PFSK-1 (cell line): ENCODE results near the gene LIF.

Experiments
- FOXP2 ChIP-seq: optimal IDR thresholded peaks from 2 replicates; pipeline ENCODE3; 2011; ENCODE audit warnings: borderline replicate concordance, control low read depth, inconsistent platforms; ENCODE audit not compliant: insufficient read depth; ENCODE audit errors: extremely low read length, extremely low read depth
- POLR2AphosphoS5 ChIP-seq: IDR thresholded peaks from 2 replicates; pipeline ENCODE4 v1.6.1; 2012; ENCODE audit warnings: low read depth, mild to moderate bottlenecking, control low read depth, low read length, moderate library complexity
- SIN3A ChIP-seq: IDR thresholded peaks from 2 replicates; pipeline ENCODE4 v1.6.1; 2012; ENCODE audit warnings: mild to moderate bottlenecking, low read length, moderate library complexity, borderline replicate concordance; ENCODE audit not compliant: insufficient read depth
- TAF1 ChIP-seq: IDR thresholded peaks from 2 replicates; pipeline ENCODE4 v1.6.1; 2012; ENCODE audit warnings: low read length, control low read depth, borderline replicate concordance; ENCODE audit not compliant: insufficient read depth
- TF ChIP-seq, protein P1 (sequence below), 2 experiments: IDR thresholded peaks; 2 replicates each; pipeline versions ENCODE4 v1.6.1 to v1.8.0; 2011 to 2012; ENCODE audit warnings: low read depth in 2 of 2, low read length in 2 of 2, control low read depth in 1 of 2, inconsistent platforms in 1 of 2, mild to moderate bottlenecking in 1 of 2, moderate library complexity in 1 of 2; ENCODE audit not compliant: insufficient read depth in 1 of 2

Gene LIF

DNA sequence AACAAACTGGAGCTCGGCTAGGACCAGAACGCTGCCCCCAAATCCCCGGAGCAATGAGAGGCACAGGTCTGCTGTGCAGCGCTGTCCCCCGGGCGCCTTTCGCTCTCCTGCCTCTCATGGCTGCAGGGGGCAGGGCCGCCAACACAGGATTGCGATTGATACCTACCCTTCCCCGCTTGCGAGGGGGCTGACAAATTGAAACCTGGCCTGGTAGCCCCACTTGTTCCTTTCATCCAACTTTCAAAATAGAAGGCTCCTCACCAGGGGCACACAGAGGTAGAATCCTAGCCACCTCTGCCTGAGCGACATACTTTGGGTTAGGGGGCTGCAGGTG is 43.4 kb upstream of the LIF start:
- TF ChIP-seq TAF1 (no peak), POLR2AphosphoS5 (no peak), FOXP2 (no peak), SIN3A (no peak)
- TF ChIP-seq, protein P1, sequence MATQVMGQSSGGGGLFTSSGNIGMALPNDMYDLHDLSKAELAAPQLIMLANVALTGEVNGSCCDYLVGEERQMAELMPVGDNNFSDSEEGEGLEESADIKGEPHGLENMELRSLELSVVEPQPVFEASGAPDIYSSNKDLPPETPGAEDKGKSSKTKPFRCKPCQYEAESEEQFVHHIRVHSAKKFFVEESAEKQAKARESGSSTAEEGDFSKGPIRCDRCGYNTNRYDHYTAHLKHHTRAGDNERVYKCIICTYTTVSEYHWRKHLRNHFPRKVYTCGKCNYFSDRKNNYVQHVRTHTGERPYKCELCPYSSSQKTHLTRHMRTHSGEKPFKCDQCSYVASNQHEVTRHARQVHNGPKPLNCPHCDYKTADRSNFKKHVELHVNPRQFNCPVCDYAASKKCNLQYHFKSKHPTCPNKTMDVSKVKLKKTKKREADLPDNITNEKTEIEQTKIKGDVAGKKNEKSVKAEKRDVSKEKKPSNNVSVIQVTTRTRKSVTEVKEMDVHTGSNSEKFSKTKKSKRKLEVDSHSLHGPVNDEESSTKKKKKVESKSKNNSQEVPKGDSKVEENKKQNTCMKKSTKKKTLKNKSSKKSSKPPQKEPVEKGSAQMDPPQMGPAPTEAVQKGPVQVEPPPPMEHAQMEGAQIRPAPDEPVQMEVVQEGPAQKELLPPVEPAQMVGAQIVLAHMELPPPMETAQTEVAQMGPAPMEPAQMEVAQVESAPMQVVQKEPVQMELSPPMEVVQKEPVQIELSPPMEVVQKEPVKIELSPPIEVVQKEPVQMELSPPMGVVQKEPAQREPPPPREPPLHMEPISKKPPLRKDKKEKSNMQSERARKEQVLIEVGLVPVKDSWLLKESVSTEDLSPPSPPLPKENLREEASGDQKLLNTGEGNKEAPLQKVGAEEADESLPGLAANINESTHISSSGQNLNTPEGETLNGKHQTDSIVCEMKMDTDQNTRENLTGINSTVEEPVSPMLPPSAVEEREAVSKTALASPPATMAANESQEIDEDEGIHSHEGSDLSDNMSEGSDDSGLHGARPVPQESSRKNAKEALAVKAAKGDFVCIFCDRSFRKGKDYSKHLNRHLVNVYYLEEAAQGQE (IDR thresholded peaks at IDR 0.05; ENCODE audit: insufficient read depth in 1 of 2, low read depth in 2 of 2, low read length in 2 of 2), result no peak

DNA sequence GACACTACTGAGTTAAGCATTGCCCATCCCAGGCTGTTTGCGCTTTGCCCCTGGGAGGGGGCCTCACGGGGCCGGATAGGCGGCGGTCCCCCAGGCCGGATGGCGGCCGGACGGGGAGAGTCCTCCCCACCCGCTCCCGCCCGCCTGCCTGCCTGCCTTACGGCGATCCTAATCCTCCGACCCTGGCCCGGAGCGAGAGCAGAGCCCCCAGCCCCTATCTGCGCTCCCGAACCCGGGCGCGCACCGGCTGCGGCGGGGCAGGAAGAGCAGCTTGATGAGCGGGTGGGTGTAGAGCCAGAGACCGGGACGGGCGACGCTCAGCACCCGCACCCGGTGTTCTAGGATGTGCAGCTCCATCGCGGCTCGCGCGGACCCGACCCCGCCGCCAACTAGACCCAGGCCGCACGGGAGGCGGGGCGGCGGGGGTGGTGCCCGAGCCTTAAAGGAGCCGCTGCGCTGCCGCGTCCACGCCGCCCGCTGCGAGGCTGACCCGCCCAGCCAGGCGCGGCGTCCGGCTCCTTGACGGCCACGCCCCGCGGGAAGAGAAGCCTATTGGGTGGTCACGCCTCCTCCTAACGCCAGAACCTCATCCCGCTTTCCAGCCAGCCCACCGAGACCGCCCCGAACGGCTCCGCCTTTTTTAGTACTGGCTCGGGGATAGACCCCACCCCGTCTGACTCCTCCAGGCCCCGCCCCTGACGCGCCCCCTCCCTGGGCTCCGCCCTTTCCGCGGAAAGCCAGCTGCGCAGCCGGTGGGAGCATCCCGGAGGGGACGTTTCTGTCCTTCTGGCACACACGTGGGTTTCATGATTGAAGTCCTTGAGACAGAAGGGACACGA is 42.8 kb upstream of the LIF start, which contains the start of gene CASTOR1:
Gene CASTOR1, minus strand, starts transcription at position 365 of the 839 bp plus-strand sequence. Its CDS starts 8 bp downstream, at position 357.
- no peak; the same call in 1 of the 2 replicates for TF ChIP-seq SIN3A
- TF ChIP-seq FOXP2, result peak; percentile 48

DNA sequence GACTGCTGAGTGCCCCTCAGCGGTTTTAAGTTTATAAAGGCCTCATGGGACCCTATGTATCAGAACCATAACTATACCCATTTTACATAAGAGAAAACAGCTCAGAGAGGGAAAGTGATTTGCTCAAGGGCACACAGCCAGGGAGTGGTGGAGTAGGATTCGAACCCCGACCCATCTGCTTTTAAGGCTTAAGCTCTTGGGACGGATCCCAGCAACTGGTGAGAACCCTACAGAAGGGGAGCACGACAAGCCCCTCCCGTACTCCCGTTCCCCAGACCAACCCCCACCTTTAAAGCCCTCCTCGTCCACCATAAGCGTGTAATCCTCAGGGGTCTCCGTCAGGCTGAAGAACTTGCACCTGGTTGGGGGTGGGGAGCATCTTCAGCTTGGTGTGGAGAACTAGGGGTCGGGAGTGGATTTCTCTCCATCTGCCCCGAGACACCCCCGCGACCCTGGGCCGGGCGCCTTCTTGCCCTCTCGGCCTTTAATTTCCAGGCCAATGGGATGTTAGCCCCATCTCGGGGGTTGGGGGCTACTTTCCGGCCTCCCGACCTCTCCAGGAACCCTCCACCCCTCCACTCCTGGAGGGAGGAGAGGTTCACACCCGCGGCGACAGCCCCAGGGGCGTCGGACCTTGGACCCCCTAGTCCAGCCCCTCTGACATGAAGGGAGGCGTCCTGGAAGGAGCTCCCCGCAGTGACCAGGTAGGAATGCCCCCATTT is 42.0 kb upstream of the LIF start:
- TF ChIP-seq FOXP2 (no peak), POLR2AphosphoS5 (no peak), TAF1 (no peak), SIN3A (no peak)
- TF ChIP-seq, protein P1 (IDR thresholded peaks at IDR 0.05; ENCODE audit: insufficient read depth in 1 of 2, low read depth in 2 of 2, low read length in 2 of 2), result no peak

DNA sequence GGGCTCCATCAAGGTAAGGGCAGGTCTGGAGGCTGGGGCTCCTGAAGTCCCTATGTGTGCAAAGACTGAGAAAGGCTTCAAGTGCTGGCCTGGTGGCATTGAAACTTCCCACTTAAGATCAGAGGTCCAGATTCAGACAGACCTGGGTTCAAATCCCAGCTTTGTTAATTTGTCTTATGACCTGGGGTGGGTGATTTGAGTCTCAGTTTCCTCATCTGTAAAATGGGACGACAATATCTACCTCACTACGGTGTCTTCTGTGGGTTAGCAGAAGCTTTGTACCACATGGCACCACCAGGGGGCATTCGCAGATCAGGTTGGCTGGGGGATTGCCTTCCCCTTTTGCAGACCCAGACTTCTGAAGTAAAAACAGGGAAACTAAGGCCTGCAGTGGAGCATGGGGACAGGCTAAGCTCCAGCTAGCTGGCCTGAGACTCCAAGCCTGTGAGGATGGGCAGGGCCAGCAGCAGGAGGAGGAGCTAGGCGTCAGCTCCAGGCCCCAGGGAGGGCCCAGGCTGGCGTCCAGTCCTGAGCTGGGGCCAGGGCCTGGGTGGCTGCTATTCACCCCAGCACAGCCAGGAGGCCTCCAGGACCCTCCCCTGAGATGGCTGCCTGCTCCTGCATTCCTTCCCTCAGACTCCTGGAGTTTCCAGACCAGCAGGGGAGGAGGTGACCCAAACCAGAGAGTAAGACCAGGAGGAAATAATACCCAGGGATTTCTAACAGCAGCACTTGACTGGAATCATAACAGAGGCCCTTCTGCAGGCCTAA is 41.3 kb upstream of the LIF start:
- TF ChIP-seq TAF1, result no peak
- TF ChIP-seq SIN3A, result no peak
- TF ChIP-seq POLR2AphosphoS5, result no peak
- TF ChIP-seq, protein P1 (IDR thresholded peaks at IDR 0.05; ENCODE audit: insufficient read depth in 1 of 2, low read depth in 2 of 2, low read length in 2 of 2), result no peak
- no peak for TF ChIP-seq FOXP2
